ENCODE measurements around the gene ADSS1.

DNA sequence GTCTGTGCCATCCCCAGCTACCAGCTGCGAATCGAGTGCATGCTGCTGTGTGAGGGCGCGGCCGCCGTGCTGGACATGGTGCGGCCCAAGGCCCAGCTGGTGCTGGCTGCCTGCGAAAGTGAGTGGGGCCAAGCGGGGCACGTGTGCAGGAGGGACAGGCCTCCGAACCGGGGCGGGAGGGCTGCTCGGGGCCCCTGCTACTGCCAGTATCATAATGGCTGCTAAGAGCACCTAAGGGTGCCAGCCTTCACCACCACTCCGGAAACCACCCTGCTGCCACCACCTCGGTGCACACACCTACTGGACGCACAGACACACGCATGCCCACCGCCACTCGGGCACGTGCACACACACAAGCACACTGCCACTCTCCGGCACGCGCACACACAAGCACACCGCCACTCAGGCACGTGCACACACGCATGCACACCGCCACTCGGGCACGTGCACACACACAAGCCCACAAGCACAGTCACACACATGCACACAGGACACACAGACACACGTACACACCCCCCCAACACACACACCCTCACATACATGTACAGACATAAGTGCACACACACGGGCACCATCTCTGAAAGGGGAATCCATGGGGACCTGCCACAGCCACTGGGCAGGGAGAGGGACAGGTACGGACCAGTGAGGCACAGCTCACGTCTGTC, 13.8 kb upstream of the ADSS1 start:
- TF ChIP-seq, protein P1, sequence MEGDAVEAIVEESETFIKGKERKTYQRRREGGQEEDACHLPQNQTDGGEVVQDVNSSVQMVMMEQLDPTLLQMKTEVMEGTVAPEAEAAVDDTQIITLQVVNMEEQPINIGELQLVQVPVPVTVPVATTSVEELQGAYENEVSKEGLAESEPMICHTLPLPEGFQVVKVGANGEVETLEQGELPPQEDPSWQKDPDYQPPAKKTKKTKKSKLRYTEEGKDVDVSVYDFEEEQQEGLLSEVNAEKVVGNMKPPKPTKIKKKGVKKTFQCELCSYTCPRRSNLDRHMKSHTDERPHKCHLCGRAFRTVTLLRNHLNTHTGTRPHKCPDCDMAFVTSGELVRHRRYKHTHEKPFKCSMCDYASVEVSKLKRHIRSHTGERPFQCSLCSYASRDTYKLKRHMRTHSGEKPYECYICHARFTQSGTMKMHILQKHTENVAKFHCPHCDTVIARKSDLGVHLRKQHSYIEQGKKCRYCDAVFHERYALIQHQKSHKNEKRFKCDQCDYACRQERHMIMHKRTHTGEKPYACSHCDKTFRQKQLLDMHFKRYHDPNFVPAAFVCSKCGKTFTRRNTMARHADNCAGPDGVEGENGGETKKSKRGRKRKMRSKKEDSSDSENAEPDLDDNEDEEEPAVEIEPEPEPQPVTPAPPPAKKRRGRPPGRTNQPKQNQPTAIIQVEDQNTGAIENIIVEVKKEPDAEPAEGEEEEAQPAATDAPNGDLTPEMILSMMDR (IDR thresholded peaks at IDR 0.05) = no peak
- TF ChIP-seq POLR2AphosphoS5 (IDR thresholded peaks at IDR 0.05) (no peak), POLR2A (IDR thresholded peaks at IDR 0.05) (no peak)
